ENCODE measurements around the gene NAA15.
A peak's percentile ranks its signal among the peaks of the same experiment; 100 is the strongest.
"Not testable (repeated sequence)": the region's sequence is repeated elsewhere in the genome, so short reads cannot be mapped to it uniquely, and the experiment has no call there.

NAA15 gene

GRCh38 chr4:139314047-139314800 is 12.9 kb downstream of the NAA15 start:
- POLR2A ChIA-PET, result interaction anchor here (1.9 kb wide), 1 partner anchor 13 kb away, joined by 4 read pairs; the partner anchor contains the start of gene NAA15
- CTCF ChIA-PET, result interaction anchor here (0.8 kb wide), 1 partner anchor 281 kb away, joined by 3 read pairs; no protein-coding TSS in a partner anchor
- TF ChIP-seq ZNF384 (IDR thresholded peaks at IDR 0.05), result no peak
- no peak for TF ChIP-seq NFRKB (IDR thresholded peaks at IDR 0.05)
- no peak for TF ChIP-seq CTBP1 (IDR thresholded peaks at IDR 0.05; ENCODE audit: borderline replicate concordance)
- TF ChIP-seq TARDBP (IDR thresholded peaks at IDR 0.05), result no peak
- TF ChIP-seq FOXA1 (IDR thresholded peaks at IDR 0.05), result no peak
- no peak for TF ChIP-seq ELF4 (IDR thresholded peaks at IDR 0.05)
- TF ChIP-seq SUZ12 (IDR thresholded peaks at IDR 0.05), result no peak
- TF ChIP-seq PKNOX1 (IDR thresholded peaks at IDR 0.05), result no peak
- TF ChIP-seq BHLHE40 (IDR thresholded peaks at IDR 0.05; ENCODE audit: borderline replicate concordance), result no peak
- TF ChIP-seq SP1 (IDR thresholded peaks at IDR 0.05), result no peak
- no peak for TF ChIP-seq FOXM1 (IDR thresholded peaks at IDR 0.05; ENCODE audit: borderline replicate concordance)
- TF ChIP-seq HDGF (IDR thresholded peaks at IDR 0.05; ENCODE audit: borderline replicate concordance), result no peak
- TF ChIP-seq FOXK2 (IDR thresholded peaks at IDR 0.05), result no peak
- TF ChIP-seq ARNT (IDR thresholded peaks at IDR 0.05), result no peak
- TF ChIP-seq L3MBTL2 (conservative IDR thresholded peaks at IDR 0.05), result no peak
- no peak for TF ChIP-seq LEF1 (IDR thresholded peaks at IDR 0.05; ENCODE audit: borderline replicate concordance)
- DNase-seq (ENCODE audit: extremely low spot score), result no peak

GRCh38 chr4:139315221-139315675 is 13.9 kb downstream of the NAA15 start:
- DNase-seq (ENCODE audit: extremely low spot score), result no peak
- POLR2A ChIA-PET, result interaction anchor here (1.0 to 1.9 kb wide), 2 partner anchors 14 to 138 kb away, joined by 3 to 4 read pairs; partner anchors contain the start of genes ELF2 and NAA15
- CTCF ChIA-PET, result no interaction called here
- TF ChIP-seq ELF4 (IDR thresholded peaks at IDR 0.05) (no peak), TARDBP (IDR thresholded peaks at IDR 0.05) (no peak), SUZ12 (IDR thresholded peaks at IDR 0.05) (no peak), L3MBTL2 (conservative IDR thresholded peaks at IDR 0.05) (no peak), HDGF (IDR thresholded peaks at IDR 0.05; ENCODE audit: borderline replicate concordance) (no peak), ARNT (IDR thresholded peaks at IDR 0.05) (no peak), SP1 (IDR thresholded peaks at IDR 0.05) (no peak), CTBP1 (IDR thresholded peaks at IDR 0.05; ENCODE audit: borderline replicate concordance) (no peak), FOXM1 (IDR thresholded peaks at IDR 0.05; ENCODE audit: borderline replicate concordance) (no peak), NFRKB (IDR thresholded peaks at IDR 0.05) (no peak), BHLHE40 (IDR thresholded peaks at IDR 0.05; ENCODE audit: borderline replicate concordance) (no peak), ZNF384 (IDR thresholded peaks at IDR 0.05) (no peak)

GRCh38 chr4:139316733-139317132 is 15.4 kb downstream of the NAA15 start:
- no peak for DNase-seq (ENCODE audit: extremely low spot score)
- ChIA-PET POLR2A (no interaction called here), CTCF (no interaction called here)
- TF ChIP-seq BHLHE40 (IDR thresholded peaks at IDR 0.05; ENCODE audit: borderline replicate concordance) (no peak), ARNT (IDR thresholded peaks at IDR 0.05) (no peak), CTBP1 (IDR thresholded peaks at IDR 0.05; ENCODE audit: borderline replicate concordance) (no peak), SUZ12 (IDR thresholded peaks at IDR 0.05) (no peak), NFRKB (IDR thresholded peaks at IDR 0.05) (no peak), LEF1 (IDR thresholded peaks at IDR 0.05; ENCODE audit: borderline replicate concordance) (no peak), ELF4 (IDR thresholded peaks at IDR 0.05) (no peak), L3MBTL2 (conservative IDR thresholded peaks at IDR 0.05) (no peak), HDGF (IDR thresholded peaks at IDR 0.05; ENCODE audit: borderline replicate concordance) (no peak), ZNF384 (IDR thresholded peaks at IDR 0.05) (no peak), TARDBP (IDR thresholded peaks at IDR 0.05) (no peak)

- CTCF ChIA-PET, result no interaction called here
- POLR2A ChIA-PET, result no interaction called here
- DNase-seq (ENCODE audit: extremely low spot score), result no peak
- TF ChIP-seq PKNOX1 (IDR thresholded peaks at IDR 0.05), result peak; percentile 74
- no peak for TF ChIP-seq FOXA1 (IDR thresholded peaks at IDR 0.05)
Measured at GRCh38 chr4:139317635-139318034, 16.3 kb downstream of the NAA15 start.

GRCh38 chr4:139319571-139319970 is 18.3 kb downstream of the NAA15 start:
- POLR2A ChIA-PET, result no interaction called here
- TF ChIP-seq FOXM1 (IDR thresholded peaks at IDR 0.05; ENCODE audit: borderline replicate concordance), result no peak
- TF ChIP-seq SP1 (IDR thresholded peaks at IDR 0.05), result no peak
- no peak for TF ChIP-seq HDGF (IDR thresholded peaks at IDR 0.05; ENCODE audit: borderline replicate concordance)
- TF ChIP-seq ZNF384 (IDR thresholded peaks at IDR 0.05), result no peak
- TF ChIP-seq CTBP1 (IDR thresholded peaks at IDR 0.05; ENCODE audit: borderline replicate concordance), result no peak
- no peak for TF ChIP-seq TARDBP (IDR thresholded peaks at IDR 0.05)
- no peak for TF ChIP-seq ARNT (IDR thresholded peaks at IDR 0.05)
- CTCF ChIA-PET, result no interaction called here
- no peak for DNase-seq (ENCODE audit: extremely low spot score)

- POLR2A ChIA-PET, result interaction anchor here (5.2 kb wide), 1 partner anchor 20 kb away, joined by 24 read pairs; the partner anchor contains the start of genes NAA15 and NDUFC1
Measured at GRCh38 chr4:139322070-139322469, 20.8 kb downstream of the NAA15 start.

GRCh38 chr4:139322541-139322940 is 21.2 kb downstream of the NAA15 start:
- POLR2A ChIA-PET, result interaction anchor here (5.2 kb wide), 1 partner anchor 21 kb away, joined by 24 read pairs; the partner anchor contains the start of genes NAA15 and NDUFC1
- CTCF ChIA-PET, result interaction anchor here (0.6 to 1.1 kb wide), 2 partner anchors 9 to 22 kb away, joined by 3 to 4 read pairs; no protein-coding TSS in a partner anchor
- not testable (repeated sequence) for DNase-seq (ENCODE audit: extremely low spot score)

More at GRCh38 chr4:139322070-139322469, 20.8 kb downstream of the NAA15 start:
- CTCF ChIA-PET, result interaction anchor here (1.1 kb wide), 2 partner anchors 9 to 21 kb away, joined by 4 to 8 read pairs; no protein-coding TSS in a partner anchor
- DNase-seq (ENCODE audit: extremely low spot score), result not testable (repeated sequence)

All from HEK293T (cell line).